DMS114 treated with DMSO at 0.1 percent for 48 hours (cell line): ENCODE measurements around the gene TLR10.
"Not testable (repeated sequence)": the region's sequence is repeated elsewhere in the genome, so short reads cannot be mapped to it uniquely, and the experiment has no call there.

ENCODE experiments used
- DNase-seq: peaks from one replicate; lab custom pipeline; 2025; ENCODE audit not compliant: unreplicated experiment; lab: John Stamatoyannopoulos, UW

The TLR10 gene

DNA sequence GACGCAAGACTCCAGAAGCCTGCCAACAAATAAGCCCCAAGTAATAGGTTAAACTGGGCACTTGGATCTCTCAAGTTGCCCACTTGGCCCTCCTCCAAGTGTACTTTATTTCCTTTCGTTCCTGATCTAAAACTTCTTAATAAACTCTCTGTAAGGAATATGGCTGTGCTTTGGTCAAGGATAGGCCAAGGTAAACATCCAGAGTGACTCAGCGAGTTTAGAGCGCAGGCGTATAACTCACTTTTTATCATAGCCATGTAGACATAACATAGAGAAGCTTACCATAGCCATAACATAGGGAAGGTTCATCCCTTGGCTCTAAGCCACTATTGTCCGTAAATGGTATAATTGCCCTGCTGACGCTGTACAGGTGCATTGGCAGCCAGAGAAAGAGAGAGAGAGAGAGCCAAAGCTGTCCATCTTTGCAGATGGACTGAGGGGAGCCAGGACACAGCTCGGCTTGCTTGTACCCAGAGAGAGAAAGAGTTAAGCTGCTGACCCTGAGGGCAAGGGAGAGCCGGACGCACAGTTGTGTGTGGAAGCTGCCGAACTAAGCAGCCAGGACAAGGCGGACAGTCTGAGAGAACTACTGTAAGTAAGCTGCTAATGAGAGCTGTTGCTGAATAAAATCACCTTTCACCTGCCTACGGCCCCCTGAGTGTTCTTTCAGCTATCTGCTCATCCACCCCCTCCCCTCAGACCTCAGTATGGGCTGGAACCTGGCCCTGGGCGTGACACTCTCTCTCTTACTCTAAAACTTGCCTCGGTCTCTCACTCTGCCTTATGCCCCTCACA, 20.0 kb upstream of the TLR10 start:
- no peak for DNase-seq

DNA sequence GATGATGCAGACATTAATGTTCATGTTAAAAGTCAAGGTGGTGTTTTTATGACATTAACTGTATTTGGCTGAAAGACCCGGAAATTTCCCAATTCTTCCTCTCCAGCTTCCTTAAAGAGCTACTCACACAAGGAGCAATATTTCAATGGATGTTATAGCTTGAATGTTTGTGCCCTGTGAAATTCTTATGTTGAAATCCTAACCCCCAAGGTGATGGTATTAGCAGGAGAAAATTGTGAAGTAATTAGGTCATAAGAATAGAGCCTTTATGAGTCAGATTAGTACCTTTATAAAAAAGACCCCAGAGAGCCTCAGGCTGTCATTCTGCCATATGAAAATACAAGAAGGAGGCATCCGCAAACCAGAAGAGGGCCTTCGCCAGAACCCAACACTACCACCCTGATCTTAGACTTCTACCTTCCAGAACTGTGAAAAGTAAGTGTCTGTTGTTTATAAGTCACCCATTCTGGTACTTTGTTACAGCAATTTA, 18.2 kb upstream of the TLR10 start:
- DNase-seq, result no peak

DNA sequence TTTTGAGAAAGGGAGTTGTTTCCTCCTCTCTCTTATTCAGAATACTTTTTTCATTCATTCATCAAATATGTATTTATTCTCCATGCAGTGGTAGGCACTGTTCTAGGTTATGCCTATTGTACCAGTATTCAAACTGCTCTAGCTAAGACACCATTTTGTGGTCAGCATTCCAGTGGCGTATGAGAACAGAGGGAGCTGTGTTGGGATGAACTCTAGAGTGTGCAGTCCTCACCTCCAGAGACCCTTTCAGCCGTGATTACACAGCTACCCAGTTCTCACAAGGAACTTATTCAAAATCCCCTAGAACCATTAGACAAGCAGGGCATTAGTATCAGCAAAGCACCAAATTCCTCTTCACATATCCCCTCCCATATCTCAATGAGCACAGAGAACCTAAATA, 17.6 kb upstream of the TLR10 start:
- no peak for DNase-seq

DNA sequence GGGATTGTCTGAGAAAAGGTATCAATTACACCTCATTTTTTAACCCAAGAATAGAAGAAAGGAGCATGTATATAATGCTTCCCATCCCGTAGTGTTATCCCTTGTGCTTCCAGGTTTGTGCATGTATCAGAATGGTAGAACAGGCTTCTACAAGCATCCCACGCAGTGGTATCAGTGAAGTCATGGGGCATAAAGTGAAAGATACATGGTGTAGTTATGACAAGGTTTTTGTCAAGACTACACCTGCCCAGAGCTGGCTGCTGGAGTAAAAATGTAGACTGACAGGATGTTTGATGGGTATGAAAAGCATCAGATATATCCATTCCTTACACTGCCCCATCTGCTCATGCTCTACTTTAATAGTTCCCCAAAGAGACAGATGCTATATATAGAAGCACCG, 12.3 kb upstream of the TLR10 start:
- no peak for DNase-seq

DNA sequence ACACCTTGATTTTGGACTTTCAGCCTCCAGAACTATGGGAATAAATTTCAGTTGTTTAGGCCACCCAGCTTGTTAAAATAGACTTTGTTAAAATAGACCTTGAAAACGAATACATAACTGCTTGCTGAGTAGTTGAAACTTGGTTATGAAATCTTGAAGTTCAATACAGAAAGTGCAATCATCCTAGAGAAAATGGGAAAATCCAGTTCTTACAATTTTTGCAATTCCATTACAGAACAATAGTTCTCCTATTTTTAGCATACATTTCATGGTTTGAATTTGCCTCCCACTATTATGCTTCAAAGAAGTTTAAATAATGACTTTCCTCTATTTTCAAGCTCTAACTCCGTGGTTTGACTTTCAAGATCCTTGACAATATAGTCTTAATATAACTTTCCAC, 11.3 kb upstream of the TLR10 start:
- no peak for DNase-seq

DNA sequence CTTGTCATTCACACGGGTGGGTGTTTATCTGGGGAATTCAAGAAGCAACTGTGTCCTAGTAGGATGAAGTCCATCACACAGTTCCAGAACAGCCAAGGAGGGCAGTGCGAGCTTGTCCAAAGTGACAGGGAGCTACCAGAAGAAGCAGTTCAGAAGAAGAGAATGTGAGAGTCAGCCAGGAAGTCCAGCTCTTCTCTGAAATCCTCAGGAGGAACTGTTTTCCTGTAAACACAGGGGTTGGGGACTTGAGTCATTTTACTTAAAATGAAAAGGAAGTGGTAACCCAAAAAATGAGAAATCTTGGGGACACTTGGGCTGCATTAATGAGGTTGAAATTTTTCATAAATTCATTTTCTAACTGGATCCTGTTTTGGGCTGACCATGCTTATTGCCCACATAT, 8.2 kb upstream of the TLR10 start:
- no peak for DNase-seq

DNA sequence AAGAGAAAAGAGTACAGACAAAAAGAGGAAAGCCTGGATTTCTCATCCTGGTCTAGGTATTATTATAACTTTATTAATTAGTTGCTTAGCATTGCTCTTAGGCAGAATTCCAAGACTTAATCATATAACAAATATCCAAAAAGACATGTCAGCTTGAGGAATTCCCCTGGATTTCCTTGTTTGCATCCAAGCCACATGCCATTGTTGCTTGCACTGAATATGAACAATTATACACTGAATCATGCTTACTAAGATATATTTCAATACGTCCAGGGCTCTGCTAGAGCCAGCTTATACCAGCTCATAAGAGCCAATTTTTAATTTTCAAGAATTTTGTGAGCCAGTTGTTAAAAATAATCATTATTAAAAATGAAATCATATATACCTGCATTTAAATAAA, 5.5 kb upstream of the TLR10 start:
- no peak for DNase-seq

DNA sequence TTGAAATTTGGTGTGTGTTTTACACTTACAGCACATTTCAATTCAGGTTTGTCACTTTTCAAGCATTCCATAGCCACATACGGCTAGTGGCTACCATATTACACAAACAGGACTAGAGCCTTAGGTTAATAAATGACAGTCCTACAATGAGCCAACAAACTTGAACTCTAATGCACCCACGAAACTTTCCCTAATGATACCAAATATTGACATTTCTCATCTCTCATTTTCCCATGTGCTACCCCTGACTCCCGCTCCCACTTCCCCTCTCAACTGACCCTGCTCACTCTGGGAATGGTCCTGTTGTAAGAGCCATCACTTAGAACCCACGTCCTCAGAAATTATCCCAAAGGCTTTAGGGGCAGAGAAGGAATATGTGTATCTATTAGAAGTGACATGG, 4.9 kb upstream of the TLR10 start:
- no peak for DNase-seq

DNA sequence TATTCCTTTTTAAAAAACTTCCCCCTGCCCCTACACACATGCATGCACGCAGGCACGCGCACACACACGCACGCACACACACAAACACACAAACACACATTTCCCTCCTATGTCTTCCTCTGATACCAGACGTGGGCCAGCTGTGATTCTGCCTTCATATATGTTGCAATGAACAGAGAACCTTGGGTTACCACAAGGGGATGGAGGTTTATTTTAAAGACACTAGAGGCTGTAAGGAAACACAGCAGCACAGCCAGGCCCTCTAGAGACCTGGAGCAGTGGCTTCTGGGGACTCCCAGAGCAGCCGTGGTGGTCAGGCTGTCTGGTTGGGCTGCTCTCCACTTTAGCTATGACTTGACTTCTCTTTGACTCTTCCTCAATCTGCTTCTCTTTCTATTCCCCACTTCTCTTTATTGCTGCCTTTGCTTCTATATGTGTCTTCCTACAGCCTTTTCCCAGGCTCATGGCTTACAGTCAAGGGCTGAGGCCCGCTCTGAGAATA, 3.2 kb upstream of the TLR10 start:
- no peak for DNase-seq

DNA sequence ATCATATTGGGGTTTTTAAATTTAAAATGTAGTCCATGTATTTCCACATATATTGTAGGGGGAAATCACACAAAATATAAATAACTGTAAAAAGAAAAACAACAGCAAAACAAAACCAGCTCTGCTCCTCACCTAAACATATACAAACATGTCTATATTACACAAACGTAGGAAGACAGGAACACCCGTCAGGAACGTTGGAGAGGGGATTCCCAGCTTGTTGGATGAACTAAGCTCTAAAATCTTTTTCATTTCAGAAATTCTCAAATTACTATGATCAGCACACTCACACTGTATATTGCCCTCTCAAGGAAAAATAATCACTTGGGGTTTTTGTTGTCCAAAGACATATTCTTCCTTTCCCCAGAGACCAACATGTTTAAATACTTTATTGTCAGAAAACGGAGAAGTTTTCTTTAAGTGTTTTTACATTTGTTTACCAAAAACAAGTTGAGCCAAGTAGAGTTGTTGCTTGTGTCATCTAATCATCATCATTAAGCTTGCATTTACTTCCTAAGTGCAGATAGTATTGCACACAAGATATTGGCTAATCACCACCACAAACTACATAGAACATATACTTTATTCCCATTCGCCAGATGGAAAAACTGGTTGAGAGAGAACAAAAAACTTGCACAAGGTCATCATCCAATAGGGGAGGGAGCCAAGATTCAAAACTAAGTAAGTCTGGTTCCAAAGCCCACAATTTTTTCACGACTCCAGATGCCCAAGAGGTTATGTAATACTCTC, 2.4 kb upstream of the TLR10 start:
- no peak for DNase-seq

DNA sequence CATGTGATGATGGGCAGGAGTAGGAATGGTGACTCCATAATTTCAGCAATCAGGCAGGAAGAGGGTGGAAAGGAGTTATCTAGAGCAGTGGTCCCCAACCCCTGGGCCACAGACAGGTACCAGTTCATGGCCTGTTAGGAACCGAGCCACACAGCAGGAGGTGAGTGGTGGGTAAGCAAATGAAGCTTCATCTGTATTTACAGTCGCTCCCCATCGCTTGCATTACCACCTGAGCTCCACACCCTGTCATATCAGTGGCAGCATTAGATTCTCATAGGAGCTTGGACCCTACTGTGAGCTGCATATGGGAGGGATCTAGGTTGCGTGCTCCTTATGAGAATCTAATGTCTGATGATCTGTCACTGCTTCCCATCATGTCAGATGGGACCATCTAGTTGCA, 1.4 kb upstream of the TLR10 start:
- DNase-seq, result no peak

DNA sequence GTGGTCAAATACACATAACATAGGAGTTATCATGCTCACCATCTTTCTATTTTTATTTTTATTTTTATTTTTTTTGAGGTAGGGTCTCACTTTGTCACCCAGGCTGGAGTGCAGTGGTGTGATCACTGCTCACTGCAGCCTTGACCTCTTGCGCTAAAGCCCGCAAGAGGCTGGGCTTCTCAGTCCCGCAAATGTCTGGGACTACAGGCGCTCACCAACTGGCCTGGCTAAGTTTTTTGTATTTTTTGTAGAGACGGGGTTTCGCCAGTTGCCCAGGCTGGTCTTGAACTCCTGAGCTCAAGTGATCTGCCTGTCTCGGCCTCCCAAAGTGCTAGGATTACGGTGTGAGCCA, 295 bp upstream of the TLR10 start:
- DNase-seq, result no peak

DNA sequence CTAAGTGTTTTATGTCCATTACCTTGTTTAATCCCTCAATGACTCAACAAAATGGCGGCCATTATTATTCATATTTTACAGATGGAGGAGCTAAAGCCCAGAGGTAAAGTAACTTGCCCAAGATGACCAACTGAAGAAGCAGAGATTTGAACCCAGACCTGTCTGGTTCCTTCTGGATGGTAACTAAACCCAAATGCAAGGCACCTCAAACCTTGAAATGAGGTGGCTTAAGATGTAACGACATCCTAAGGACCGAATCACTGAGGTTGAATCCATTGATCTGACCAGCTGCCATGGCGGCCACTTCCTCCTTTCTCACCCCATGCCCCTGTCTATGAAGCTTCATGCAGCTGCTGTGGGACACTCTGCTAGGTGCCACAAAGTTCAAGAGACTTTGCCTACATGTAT, 932 bp downstream of the TLR10 start:
- DNase-seq, result no peak

DNA sequence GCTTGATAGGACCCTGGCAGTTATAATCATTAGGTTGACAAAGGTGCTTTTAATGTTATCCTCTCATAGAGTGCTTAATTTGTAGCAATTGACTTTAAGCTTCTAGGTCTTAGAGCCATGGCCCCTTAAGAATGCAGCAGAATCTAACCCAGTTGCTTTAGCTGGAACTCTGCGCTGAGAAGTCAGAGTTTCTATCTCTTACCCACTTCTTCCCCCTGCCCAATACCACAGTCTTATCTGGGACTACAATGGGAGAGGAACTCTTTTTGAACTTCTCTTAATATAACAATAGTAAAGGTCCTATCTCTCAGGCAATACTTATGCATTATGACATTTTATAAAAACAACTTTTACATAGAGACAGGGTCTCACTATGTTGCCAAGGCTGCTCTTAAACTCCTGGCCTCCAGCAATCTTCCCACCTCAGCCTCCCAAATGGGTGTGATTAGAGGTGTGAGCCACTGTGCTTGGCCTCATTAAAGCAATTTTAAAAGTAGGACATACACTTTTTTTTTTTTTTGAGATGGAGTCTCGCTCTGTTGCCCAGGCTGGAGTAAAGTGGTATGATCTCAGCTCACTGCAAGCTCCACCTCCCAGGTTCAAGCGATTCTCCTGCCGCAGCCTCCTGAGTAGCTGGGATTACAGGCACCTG, 1.8 kb downstream of the TLR10 start:
- DNase-seq, result no peak

DNA sequence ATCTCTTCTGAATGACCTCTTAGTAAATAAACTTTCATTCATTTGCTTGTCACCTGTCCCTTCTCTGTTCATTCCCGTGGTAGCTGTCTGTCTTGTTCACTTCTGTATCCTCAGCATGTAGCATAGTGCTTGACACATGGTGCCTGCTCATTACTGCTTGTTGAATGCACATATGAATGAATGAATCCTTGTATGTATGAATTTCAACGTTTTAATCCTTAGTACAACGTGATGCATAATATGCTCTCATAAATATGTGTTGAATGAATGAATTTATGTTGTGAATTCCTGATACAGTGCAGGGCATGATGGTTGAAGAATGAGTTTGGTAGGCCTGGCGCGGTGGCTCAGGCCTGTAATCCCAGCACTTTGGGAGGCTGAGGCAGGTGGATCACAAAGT, 3.0 kb downstream of the TLR10 start:
- DNase-seq, result no peak

DNA sequence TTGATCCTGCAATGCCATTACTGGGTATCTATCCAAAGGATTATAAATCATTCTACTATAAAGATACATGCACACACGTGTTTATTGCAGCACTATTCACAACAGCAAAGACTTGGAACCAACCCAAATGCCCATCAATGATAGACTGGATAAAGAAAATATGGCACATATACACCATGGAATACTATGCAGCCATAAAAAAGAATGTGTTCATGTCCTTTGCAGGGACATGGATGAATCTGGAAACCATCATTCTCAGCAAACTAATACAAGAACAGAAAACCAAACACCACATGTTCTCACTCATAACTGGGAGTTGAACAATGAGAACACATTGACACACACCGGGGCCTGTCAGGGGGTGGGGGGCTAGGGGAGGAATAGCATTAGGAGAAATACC, 4.9 kb downstream of the TLR10 start:
- DNase-seq, result not testable (repeated sequence)

DNA sequence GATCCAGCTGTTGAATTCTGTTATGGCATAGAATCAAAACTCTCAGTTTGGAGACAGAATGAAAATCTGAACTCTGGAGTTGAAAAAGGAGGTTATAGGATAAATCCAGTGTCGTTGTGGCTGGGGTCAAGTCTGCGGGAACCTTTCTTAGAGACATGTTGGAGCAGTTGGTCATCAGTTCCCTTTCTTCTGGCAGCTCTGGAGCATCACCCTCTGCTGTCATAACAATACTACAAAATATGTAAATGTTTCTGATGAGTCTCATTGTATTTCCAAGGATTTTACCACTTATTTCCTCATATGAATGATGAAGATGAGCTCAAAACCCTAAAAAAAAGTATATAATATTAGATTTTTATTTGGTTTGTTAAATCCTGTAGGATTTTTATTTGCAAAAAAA, 7.5 kb downstream of the TLR10 start:
- DNase-seq, result no peak

DNA sequence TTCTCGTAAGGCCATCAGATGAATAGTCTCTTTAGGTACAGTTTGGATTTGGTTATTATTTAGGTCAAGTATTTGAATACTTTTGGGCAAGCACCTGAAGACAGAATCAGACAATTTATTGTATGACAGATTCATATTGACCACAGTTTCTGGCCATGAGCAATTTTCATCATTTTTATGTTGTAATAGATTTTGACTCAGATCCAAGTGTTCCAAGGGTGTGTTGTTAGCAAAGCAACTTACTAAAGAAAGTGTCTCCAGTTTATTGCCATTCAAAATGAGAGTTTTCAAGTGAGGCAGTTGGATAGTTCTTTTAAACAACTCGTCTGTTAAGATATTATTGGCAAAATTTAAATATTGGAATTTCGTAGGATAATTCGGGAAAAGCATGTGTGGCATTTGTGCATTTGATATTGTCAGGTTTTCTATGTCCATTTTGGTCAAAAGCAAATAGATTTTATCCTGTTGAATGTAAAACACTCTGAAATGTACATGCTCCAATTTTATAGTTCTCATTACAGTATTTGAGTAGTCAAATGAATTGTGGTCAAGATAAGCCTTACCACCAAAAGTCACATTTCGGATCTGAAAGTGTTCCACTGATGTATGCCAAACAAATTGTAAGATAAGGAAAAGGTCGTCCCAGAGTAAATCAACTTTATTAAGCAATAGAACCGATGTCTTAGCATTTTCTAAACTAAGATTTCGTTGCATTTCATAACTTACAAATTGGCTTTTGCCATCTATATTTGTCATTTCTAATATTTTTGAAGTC, 8.4 kb downstream of the TLR10 start:
- DNase-seq, result no peak

DNA sequence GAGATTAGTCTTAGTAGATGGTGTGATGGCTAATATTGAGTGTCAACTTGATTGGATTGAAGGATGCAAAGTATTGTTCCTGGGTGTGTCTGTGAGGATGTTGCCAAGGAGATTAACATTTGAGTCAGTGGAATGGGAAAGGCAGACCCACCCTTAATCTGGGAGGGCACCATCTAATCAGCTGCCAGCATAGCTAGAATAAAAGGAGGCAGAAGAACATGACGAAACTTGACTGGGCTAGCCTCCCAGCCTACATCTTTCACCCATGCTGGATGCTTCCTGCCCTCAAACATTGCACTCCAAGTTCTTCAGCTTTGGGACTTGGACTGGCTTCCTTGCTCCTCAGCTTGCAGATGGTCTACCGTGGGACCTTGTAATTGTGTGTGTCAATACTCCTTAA, 12.5 kb downstream of the TLR10 start:
- not testable (repeated sequence) for DNase-seq

DNA sequence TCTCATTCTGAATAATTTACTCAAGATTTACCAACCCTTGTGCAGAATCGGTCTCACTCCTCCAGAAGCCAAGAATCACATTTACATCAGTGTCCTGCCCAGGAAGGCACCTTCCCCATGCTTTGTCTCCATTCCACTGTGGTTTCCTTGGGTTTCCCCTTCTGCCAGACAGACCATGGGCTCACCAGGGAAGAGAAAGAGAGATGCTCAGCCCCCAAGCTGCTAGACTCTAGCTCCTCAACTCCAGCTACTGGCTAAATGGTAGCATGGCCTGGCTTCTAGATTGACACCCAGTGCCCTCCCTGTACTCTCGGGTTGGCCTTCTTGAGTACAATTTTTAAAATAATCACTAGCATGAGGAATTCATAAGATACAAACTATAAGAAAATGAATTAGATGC, 12.9 kb downstream of the TLR10 start:
- DNase-seq, result no peak

DNA sequence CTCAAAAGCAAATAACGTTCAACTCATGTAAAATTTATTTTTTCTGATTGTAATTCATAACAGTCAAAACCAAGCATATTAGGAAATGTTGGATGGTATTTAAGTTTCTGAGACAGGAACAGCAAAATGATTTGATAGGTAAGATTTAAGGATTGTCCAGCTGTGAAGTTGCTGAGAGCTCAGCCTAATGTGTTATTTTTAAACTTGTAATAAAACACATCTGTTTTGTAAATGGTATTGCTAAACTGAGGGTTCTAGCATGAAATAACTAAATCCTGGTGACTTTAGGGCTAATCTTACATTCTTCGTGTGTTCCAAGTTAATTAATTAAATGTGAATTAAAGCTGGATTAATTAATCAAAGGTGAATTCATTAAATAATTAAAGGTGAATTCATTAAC, 13.3 kb downstream of the TLR10 start:
- no peak for DNase-seq
